Erythroblast (primary cell): ENCODE measurements around the gene SIKE1.

ENCODE experiments used
- GATA1 ChIP-seq: IDR thresholded peaks from 2 replicates; pipeline ENCODE4 v1.6.1; 2011; ENCODE audit warnings: low read depth, mild to moderate bottlenecking, control low read depth, low read length, moderate library complexity
- POLR2A ChIP-seq: IDR thresholded peaks from 2 replicates; pipeline ENCODE4 v1.6.1; 2011; ENCODE audit warnings: mild to moderate bottlenecking, low read length

DNA sequence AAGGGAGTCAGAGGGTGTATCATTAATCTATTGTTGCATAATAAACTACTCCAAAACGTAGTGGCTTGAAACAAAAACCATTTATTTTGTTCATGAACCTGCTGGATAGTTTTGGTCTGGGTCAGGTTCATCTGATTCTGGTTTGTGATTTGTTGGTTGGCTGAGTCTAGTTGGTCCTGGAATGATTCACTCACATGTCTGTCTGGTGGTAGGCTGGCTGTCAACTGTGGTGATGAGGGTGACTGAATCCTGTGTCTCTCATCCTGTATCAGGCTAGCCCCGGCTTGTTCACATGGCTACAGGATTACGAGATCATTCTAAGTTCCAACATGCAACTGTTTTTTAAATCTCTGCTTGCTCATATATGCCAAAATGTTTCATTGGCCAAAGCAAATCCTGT, 22.5 kb upstream of the SIKE1 start:
- TF ChIP-seq POLR2A (no peak), GATA1 (no peak)
